NCI-H187 treated with DMSO at 0.1 percent for 48 hours (cell line): ENCODE results near the gene ZIC4.

Experiments used
- DNase-seq: peaks from one replicate; lab custom pipeline; 2025; lab: John Stamatoyannopoulos, UW

ZIC4 gene

GRCh38 chr3:147351301-147351700 is 55.0 kb downstream of the ZIC4 start:
- DNase-seq = no peak

DNA sequence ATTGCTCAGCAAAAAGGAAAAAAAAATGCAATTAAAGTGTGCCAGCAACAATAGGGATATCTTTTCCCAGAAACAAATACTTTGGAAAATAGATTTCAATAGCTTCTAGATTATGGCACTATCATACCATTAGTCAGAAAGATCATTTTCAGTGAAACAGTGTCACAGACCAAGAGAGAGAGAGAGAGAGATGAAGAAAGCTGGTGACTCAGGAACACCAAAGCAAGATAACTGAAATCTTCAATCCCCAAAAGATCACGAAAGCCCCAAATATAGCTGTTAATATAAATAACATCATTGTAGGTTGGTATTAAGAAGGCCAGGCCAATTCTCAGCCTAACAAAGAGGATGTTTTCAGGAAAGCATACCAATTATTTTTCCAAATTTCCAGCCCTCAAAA is 57.4 kb downstream of the ZIC4 start:
- DNase-seq = no peak

GRCh38 chr3:147343926-147344325 is 62.4 kb downstream of the ZIC4 start:
- no peak for DNase-seq

GRCh38 chr3:147341727-147342126 is 64.6 kb downstream of the ZIC4 start:
- no peak for DNase-seq

DNA sequence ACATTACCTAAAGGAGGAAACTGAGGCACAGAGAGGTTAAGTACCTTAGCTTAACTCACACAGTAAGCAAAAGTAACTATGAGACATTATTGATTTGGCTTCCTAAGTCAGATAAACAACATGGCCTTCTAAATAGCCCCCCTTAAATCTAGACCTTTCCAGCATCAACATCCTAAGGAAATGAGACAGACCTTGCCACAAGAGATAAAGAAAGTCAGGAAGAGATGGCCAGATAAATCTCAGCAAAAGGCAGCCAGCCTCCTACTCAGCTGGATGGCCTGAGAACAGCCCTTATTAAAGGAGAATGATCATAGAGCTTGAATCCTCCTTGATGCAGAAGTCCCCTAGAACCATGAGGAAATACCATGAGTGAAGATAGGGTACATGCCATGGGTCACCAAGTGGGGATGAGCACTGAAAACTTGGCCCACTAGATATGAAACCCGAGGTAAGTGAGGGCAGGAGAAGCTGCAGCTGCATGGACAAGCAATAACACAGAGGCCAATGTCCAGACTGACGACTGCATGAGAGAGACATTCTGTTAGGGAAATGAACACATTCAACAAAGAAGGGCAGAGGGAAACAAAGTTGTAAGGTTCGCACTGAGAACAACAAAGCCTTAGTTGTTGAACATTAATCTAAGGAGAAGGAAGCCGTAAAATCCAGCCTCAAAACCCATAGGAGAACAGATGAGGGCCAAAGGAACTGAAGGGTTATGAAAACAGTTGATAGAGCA is 69.6 kb downstream of the ZIC4 start:
- no peak for DNase-seq
